ENCODE measurements around the gene AOPEP. TPM values are rescaled to one million over a fixed set of nuclear protein-coding genes. Genes with fewer than 3 reads are reported as not detected.

AOPEP gene
- total RNA-seq, 1 experiment from 2014 or later, result 79.5 TPM

- Histone ChIP-seq H3K27me3 (no peaks in the 10 kb centered on the region), H3K36me3 (no peaks in the 10 kb centered on the region), H3K4me3 (no peak overlapping the region), H3K9me3 (replicated peaks) (no peaks in the 10 kb centered on the region), H3K27ac (no peak overlapping the region), H3K4me1 (peaks cover 49% of the 10 kb centered on the region)
- peak; percentile 89 to 94 for DNase-seq
Observed at GRCh38 chr9:94783102-94783682, 56.7 kb downstream of the AOPEP start.

GRCh38 chr9:94783928-94784327 is 57.4 kb downstream of the AOPEP start:
- DNase-seq, result no peak
- Histone ChIP-seq H3K27ac (peak overlapping the region; percentile 77; the same call in 1 of the 2 replicates), H3K9me3 (replicated peaks) (no peaks in the 10 kb centered on the region), H3K36me3 (no peaks in the 10 kb centered on the region), H3K4me3 (no peak overlapping the region), H3K4me1 (peaks cover 49% of the 10 kb centered on the region), H3K27me3 (no peaks in the 10 kb centered on the region)

- H3K27ac ChIP-seq, result peak overlapping the region; percentile 77
- no peak overlapping the region; the same call in 1 of the 2 replicates for H3K4me3 ChIP-seq
- no peaks in the 10 kb centered on the region for H3K9me3 ChIP-seq (replicated peaks)
- no peaks in the 10 kb centered on the region for H3K27me3 ChIP-seq
- peak; percentile 54 to 85 for DNase-seq
- H3K36me3 ChIP-seq, result peaks cover 3% of the 10 kb centered on the region; the same call in 1 of the 2 replicates
- peaks cover 35% of the 10 kb centered on the region for H3K4me1 ChIP-seq
Observed at GRCh38 chr9:94785215-94786169, 59.0 kb downstream of the AOPEP start.

GRCh38 chr9:94786586-94786985 is 60.1 kb downstream of the AOPEP start:
- H3K27ac ChIP-seq, result no peak overlapping the region
- H3K4me3 ChIP-seq, result no peak overlapping the region
- peaks cover 34% of the 10 kb centered on the region for H3K4me1 ChIP-seq
- no peak for DNase-seq
- no peaks in the 10 kb centered on the region for H3K9me3 ChIP-seq (replicated peaks)
- H3K27me3 ChIP-seq, result no peaks in the 10 kb centered on the region
- H3K36me3 ChIP-seq, result peaks cover 6% of the 10 kb centered on the region

- Histone ChIP-seq H3K27me3 (no peaks in the 10 kb centered on the region), H3K4me3 (no peak overlapping the region), H3K27ac (no peak overlapping the region), H3K9me3 (replicated peaks) (no peaks in the 10 kb centered on the region), H3K36me3 (peaks cover 6% of the 10 kb centered on the region), H3K4me1 (peaks cover 34% of the 10 kb centered on the region)
- DNase-seq, result no peak
Observed at GRCh38 chr9:94787266-94787665, 60.8 kb downstream of the AOPEP start.

- Histone ChIP-seq H3K27me3 (no peaks in the 10 kb centered on the region), H3K27ac (no peak overlapping the region), H3K9me3 (replicated peaks) (no peaks in the 10 kb centered on the region), H3K36me3 (peaks cover 13% of the 10 kb centered on the region), H3K4me3 (no peak overlapping the region), H3K4me1 (peaks cover 23% of the 10 kb centered on the region)
- no peak for DNase-seq
Observed at GRCh38 chr9:94788570-94789105, 62.1 kb downstream of the AOPEP start.

- Histone ChIP-seq H3K36me3 (peaks cover 16% of the 10 kb centered on the region), H3K27me3 (no peaks in the 10 kb centered on the region), H3K27ac (no peak overlapping the region), H3K4me3 (no peak overlapping the region), H3K4me1 (peaks cover 10% of the 10 kb centered on the region), H3K9me3 (replicated peaks) (peaks cover 13% of the 10 kb centered on the region)
- DNase-seq, result no peak
Observed at GRCh38 chr9:94791435-94791834, 64.9 kb downstream of the AOPEP start.

GRCh38 chr9:94792511-94792910 is 66.0 kb downstream of the AOPEP start:
- H3K36me3 ChIP-seq, result peaks cover 16% of the 10 kb centered on the region
- H3K4me3 ChIP-seq, result no peak overlapping the region
- no peak for DNase-seq
- no peaks in the 10 kb centered on the region for H3K27me3 ChIP-seq
- peaks cover 13% of the 10 kb centered on the region for H3K9me3 ChIP-seq (replicated peaks)
- H3K4me1 ChIP-seq, result peaks cover 9% of the 10 kb centered on the region
- no peak overlapping the region for H3K27ac ChIP-seq

- Histone ChIP-seq H3K27me3 (no peaks in the 10 kb centered on the region), H3K36me3 (peaks cover 16% of the 10 kb centered on the region), H3K27ac (peak overlapping the region; percentile 65), H3K9me3 (replicated peaks) (peaks cover 13% of the 10 kb centered on the region), H3K4me3 (no peak overlapping the region), H3K4me1 (peaks cover 10% of the 10 kb centered on the region)
- DNase-seq, result peak; percentile 47 to 87
Observed at GRCh38 chr9:94794476-94795167, 68.1 kb downstream of the AOPEP start.

- DNase-seq, result no peak
- Histone ChIP-seq H3K4me3 (no peak overlapping the region), H3K27ac (no peak overlapping the region), H3K36me3 (peaks cover 10% of the 10 kb centered on the region; the same call in 1 of the 2 replicates), H3K9me3 (replicated peaks) (peaks cover 13% of the 10 kb centered on the region), H3K27me3 (no peaks in the 10 kb centered on the region), H3K4me1 (peaks cover 30% of the 10 kb centered on the region)
Observed at GRCh38 chr9:94796687-94797086, 70.2 kb downstream of the AOPEP start.

- Histone ChIP-seq H3K36me3 (peaks cover 4% of the 10 kb centered on the region; the same call in 1 of the 2 replicates), H3K9me3 (replicated peaks) (peaks cover 13% of the 10 kb centered on the region), H3K27ac (no peak overlapping the region), H3K4me1 (peaks cover 46% of the 10 kb centered on the region), H3K4me3 (no peak overlapping the region), H3K27me3 (no peaks in the 10 kb centered on the region)
- DNase-seq, result no peak
Observed at GRCh38 chr9:94798201-94798600, 71.7 kb downstream of the AOPEP start.

- Histone ChIP-seq H3K4me1 (peaks cover 50% of the 10 kb centered on the region), H3K27me3 (no peaks in the 10 kb centered on the region), H3K27ac (no peak overlapping the region), H3K9me3 (replicated peaks) (peaks cover 13% of the 10 kb centered on the region), H3K36me3 (peaks cover 2% of the 10 kb centered on the region; the same call in 1 of the 2 replicates), H3K4me3 (no peak overlapping the region)
- DNase-seq, result no peak
Observed at GRCh38 chr9:94798708-94799107, 72.2 kb downstream of the AOPEP start.

- Histone ChIP-seq H3K9me3 (replicated peaks) (peaks cover 9% of the 10 kb centered on the region), H3K36me3 (no peaks in the 10 kb centered on the region; the same call in 1 of the 2 replicates), H3K27me3 (no peaks in the 10 kb centered on the region), H3K27ac (peak overlapping the region; percentile 87), H3K4me1 (peaks cover 52% of the 10 kb centered on the region), H3K4me3 (no peak overlapping the region)
- peak in 1 of 2 experiments; percentile 40 for DNase-seq
Observed at GRCh38 chr9:94799578-94800264, 73.2 kb downstream of the AOPEP start.

All from SJCRH30 (cell line).